ENCODE measurements around the gene THBD.

THBD gene

GRCh38 chr20:23049201-23050075 is at the start of gene THBD:
Gene THBD, minus strand, starts transcription at chr20:23049672. Its CDS starts 168 bp downstream, at chr20:23049504.
- no peak for DNase-seq

GRCh38 chr20:23097636-23098580 is 48.4 kb upstream of the THBD start:
- no peak for DNase-seq

GRCh38 chr20:23096986-23097520 is 47.6 kb upstream of the THBD start:
- DNase-seq: no peak

GRCh38 chr20:23096097-23096496 is 46.6 kb upstream of the THBD start:
- no peak for DNase-seq

- no peak for DNase-seq
Observed at GRCh38 chr20:23095499-23095898, 46.0 kb upstream of the THBD start.

GRCh38 chr20:23094927-23095326 is 45.5 kb upstream of the THBD start:
- DNase-seq: no peak

GRCh38 chr20:23094213-23094896 is 44.9 kb upstream of the THBD start:
- no peak for DNase-seq

- no peak for DNase-seq
Observed at GRCh38 chr20:23093613-23094012, 44.1 kb upstream of the THBD start.

- no peak for DNase-seq
Observed at GRCh38 chr20:23092861-23093495, 43.5 kb upstream of the THBD start.

- DNase-seq: no peak
Observed at GRCh38 chr20:23092384-23092756, 42.9 kb upstream of the THBD start.

GRCh38 chr20:23091721-23092383 is 42.4 kb upstream of the THBD start:
- no peak for DNase-seq

- no peak for DNase-seq
Observed at GRCh38 chr20:23090878-23091277, 41.4 kb upstream of the THBD start.

- DNase-seq: no peak
Observed at GRCh38 chr20:23090147-23090546, 40.7 kb upstream of the THBD start.

- no peak for DNase-seq
Observed at GRCh38 chr20:23088866-23089265, 39.4 kb upstream of the THBD start.

GRCh38 chr20:23087587-23088251 is 38.2 kb upstream of the THBD start:
- DNase-seq: no peak

GRCh38 chr20:23086931-23087411 is 37.5 kb upstream of the THBD start:
- no peak for DNase-seq

- DNase-seq: no peak
Observed at GRCh38 chr20:23086056-23086566, 36.6 kb upstream of the THBD start, which contains the start of gene CD93. Gene CD93, minus strand, starts transcription at chr20:23086324. Its CDS starts 132 bp downstream, at chr20:23086192.

- no peak for DNase-seq
Observed at GRCh38 chr20:23085436-23086055, 36.1 kb upstream of the THBD start.

- no peak for DNase-seq
Observed at GRCh38 chr20:23084845-23085365, 35.4 kb upstream of the THBD start.

- no peak for DNase-seq
Observed at GRCh38 chr20:23084282-23084844, 34.9 kb upstream of the THBD start.
